DOHH2 (cell line): ENCODE results near the gene TRPC4.

Source experiments
- H3F3A ChIP-seq: fragments of 200-600 bp; sonication (generic), shearing (Covaris generic); 2 replicates; pipeline ENCODE4 v1.6.0; 2016; ENCODE audit warnings: antibody characterized with exemption, mild to moderate bottlenecking; ENCODE audit not compliant: control insufficient read depth, insufficient read depth
- H3K27ac ChIP-seq: fragments of 200-600 bp; sonication (generic); 2 replicates; pipeline ENCODE4 v1.5.1; 2014; ENCODE audit warnings: low read depth, mild to moderate bottlenecking, low read length, moderate library complexity
- H3K27me3 ChIP-seq: fragments of 200-600 bp; sonication (generic); 2 replicates; pipeline ENCODE4 v1.6.1; 2014; ENCODE audit warnings: mild to moderate bottlenecking, low read length, mixed read lengths; ENCODE audit not compliant: control insufficient read depth
- H3K36me3 ChIP-seq: fragments of 200-600 bp; sonication (generic); 2 replicates; pipeline ENCODE4 v1.6.1; 2014; ENCODE audit warnings: mild to moderate bottlenecking, low read length, moderate library complexity, mixed read lengths; ENCODE audit not compliant: control insufficient read depth
- H3K4me1 ChIP-seq: fragments of 200-600 bp; sonication (generic); 2 replicates; pipeline ENCODE4 v1.6.1; 2014; ENCODE audit warnings: mild to moderate bottlenecking, low read length, mixed read lengths; ENCODE audit not compliant: control insufficient read depth
- H3K4me2 ChIP-seq: fragments of 200-600 bp; sonication (generic); 2 replicates; pipeline ENCODE4 v1.6.0; 2014; ENCODE audit warnings: mild to moderate bottlenecking, low read length, moderate library complexity
- H3K4me3 ChIP-seq: fragments of 200-600 bp; sonication (generic); 2 replicates; pipeline ENCODE4 v1.5.1; 2014; ENCODE audit warnings: mild to moderate bottlenecking, low read length, mixed read lengths
- H3K79me2 ChIP-seq: fragments of 200-600 bp; sonication (generic); 2 replicates; pipeline ENCODE4 v1.6.1; 2014; ENCODE audit warnings: mild to moderate bottlenecking, low read length, mixed read lengths; ENCODE audit not compliant: control insufficient read depth
- H3K9me2 ChIP-seq: fragments of 200-600 bp; sonication (generic); replicated peaks from 2 replicates; pipeline ENCODE4 v1.6.1; 2014; ENCODE audit warnings: mild to moderate bottlenecking, low read length, mixed read lengths; ENCODE audit not compliant: control insufficient read depth
- H3K9me3 ChIP-seq: fragments of 200-600 bp; sonication (generic); 2 replicates; pipeline ENCODE4 v1.6.1; 2014; ENCODE audit warnings: antibody characterized with exemption, low read length, mixed read lengths; ENCODE audit not compliant: control insufficient read depth, insufficient read depth
- H4K20me1 ChIP-seq: fragments of 200-600 bp; sonication (generic); 2 replicates; pipeline ENCODE4 v1.6.0; 2014; ENCODE audit warnings: low read depth, mild to moderate bottlenecking, antibody characterized with exemption, low read length, moderate library complexity; ENCODE audit not compliant: control insufficient read depth, insufficient read depth
- EZH2phosphoT487 ChIP-seq: fragments of 200-600 bp; sonication (generic); IDR thresholded peaks from 2 replicates; pipeline ENCODE4 v1.6.1; 2017; ENCODE audit warnings: borderline replicate concordance, mild to moderate bottlenecking, antibody characterized with exemption, low read length, moderate library complexity, mixed read lengths
- TF ChIP-seq, protein P1 (sequence below): fragments of 200-600 bp; sonication (generic); IDR thresholded peaks from one replicate; pipeline ENCODE4 v1.5.1; 2014; ENCODE audit warnings: antibody characterized with exemption, mild to moderate bottlenecking, low read depth, low read length; ENCODE audit not compliant: poor library complexity, severe bottlenecking

Gene TRPC4

DNA sequence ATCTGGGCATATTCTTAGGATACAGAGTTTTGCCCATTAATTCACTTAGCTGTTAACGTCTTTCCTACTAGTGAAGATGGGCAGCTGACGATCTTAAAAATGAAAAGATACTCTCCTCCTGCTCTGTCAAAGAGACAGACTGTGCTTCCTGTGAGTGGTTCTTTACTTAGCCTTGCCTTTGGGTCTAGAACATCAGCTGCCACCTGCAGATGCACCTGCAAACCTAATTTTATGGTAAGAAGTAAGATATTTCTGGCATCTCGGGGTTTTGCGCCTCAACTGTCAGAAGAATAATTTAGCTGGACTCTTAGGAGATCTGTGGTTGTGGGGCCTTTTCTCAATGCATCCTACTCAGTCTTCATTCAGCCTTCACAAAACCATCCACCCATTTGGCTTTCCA, 36.2 kb downstream of the TRPC4 start:
- H3K27ac ChIP-seq = no peak overlapping the region
- no peaks in the 10 kb centered on the region for H3F3A ChIP-seq
- TF ChIP-seq EZH2phosphoT487 = no peak
- TF ChIP-seq, protein P1, sequence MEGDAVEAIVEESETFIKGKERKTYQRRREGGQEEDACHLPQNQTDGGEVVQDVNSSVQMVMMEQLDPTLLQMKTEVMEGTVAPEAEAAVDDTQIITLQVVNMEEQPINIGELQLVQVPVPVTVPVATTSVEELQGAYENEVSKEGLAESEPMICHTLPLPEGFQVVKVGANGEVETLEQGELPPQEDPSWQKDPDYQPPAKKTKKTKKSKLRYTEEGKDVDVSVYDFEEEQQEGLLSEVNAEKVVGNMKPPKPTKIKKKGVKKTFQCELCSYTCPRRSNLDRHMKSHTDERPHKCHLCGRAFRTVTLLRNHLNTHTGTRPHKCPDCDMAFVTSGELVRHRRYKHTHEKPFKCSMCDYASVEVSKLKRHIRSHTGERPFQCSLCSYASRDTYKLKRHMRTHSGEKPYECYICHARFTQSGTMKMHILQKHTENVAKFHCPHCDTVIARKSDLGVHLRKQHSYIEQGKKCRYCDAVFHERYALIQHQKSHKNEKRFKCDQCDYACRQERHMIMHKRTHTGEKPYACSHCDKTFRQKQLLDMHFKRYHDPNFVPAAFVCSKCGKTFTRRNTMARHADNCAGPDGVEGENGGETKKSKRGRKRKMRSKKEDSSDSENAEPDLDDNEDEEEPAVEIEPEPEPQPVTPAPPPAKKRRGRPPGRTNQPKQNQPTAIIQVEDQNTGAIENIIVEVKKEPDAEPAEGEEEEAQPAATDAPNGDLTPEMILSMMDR = no peak
- H3K4me2 ChIP-seq = no peak overlapping the region
- H3K79me2 ChIP-seq = no peaks in the 10 kb centered on the region
- H3K4me3 ChIP-seq = no peak overlapping the region
- no peaks in the 10 kb centered on the region for H3K36me3 ChIP-seq
- no peaks in the 10 kb centered on the region for H3K27me3 ChIP-seq
- no peaks in the 10 kb centered on the region for H4K20me1 ChIP-seq
- no peaks in the 10 kb centered on the region for H3K4me1 ChIP-seq
- no peaks in the 10 kb centered on the region for H3K9me3 ChIP-seq
- no peaks in the 10 kb centered on the region for H3K9me2 ChIP-seq

DNA sequence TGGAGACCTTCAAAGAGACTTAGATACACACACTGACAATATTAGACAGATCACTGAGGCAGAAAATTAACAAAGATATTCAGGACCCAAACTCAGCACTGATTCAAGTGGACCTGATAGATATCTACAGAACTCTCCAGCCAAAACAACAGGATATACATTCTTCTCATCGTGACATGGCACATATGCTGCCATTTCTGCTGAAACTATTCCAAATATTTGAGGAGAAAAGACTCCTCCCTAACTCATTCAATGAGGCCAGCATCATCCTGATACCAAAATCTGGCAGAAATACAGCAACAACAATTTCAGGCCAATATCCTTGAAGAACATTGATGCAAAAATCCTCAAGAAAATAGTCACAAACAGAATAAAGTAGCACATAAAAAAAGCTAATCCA, 53.3 kb downstream of the TRPC4 start:
- Histone ChIP-seq H4K20me1 (no peaks in the 10 kb centered on the region), H3K79me2 (no peaks in the 10 kb centered on the region), H3K4me3 (no peak overlapping the region), H3K4me1 (no peaks in the 10 kb centered on the region), H3K9me2 (no peaks in the 10 kb centered on the region), H3K36me3 (no peaks in the 10 kb centered on the region), H3F3A (no peaks in the 10 kb centered on the region), H3K27me3 (no peaks in the 10 kb centered on the region), H3K4me2 (no peak overlapping the region), H3K9me3 (no peaks in the 10 kb centered on the region), H3K27ac (no peak overlapping the region)
- TF ChIP-seq, protein P1 = no peak
- no peak for TF ChIP-seq EZH2phosphoT487

DNA sequence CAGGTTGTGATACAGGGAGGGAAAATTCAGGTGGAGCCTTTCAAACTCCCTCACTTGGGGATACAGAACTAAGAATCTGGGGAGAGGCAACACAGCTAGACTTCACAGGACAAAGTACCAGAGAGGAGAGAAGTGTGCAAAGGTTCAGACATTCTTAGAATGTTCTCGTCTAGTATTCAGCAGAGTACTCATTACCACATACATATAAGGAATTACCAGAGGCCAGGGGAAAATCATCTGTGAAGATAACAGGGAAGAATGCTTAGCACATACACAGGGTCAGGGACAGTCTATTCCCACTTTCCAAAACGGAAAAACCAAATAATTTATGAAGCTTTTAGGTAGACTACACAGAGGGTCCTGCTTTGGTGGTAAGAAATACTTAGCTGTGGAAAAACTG, 58.1 kb downstream of the TRPC4 start:
- no peaks in the 10 kb centered on the region for H3K79me2 ChIP-seq
- H3K4me3 ChIP-seq = no peak overlapping the region
- no peaks in the 10 kb centered on the region for H3K4me1 ChIP-seq
- TF ChIP-seq EZH2phosphoT487 = no peak
- TF ChIP-seq, protein P1 = no peak
- no peaks in the 10 kb centered on the region for H3K9me2 ChIP-seq
- H3K27me3 ChIP-seq = no peaks in the 10 kb centered on the region
- H3K27ac ChIP-seq = no peak overlapping the region
- no peaks in the 10 kb centered on the region for H3F3A ChIP-seq
- no peaks in the 10 kb centered on the region for H4K20me1 ChIP-seq
- H3K9me3 ChIP-seq = no peaks in the 10 kb centered on the region
- H3K36me3 ChIP-seq = no peaks in the 10 kb centered on the region
- no peak overlapping the region for H3K4me2 ChIP-seq

DNA sequence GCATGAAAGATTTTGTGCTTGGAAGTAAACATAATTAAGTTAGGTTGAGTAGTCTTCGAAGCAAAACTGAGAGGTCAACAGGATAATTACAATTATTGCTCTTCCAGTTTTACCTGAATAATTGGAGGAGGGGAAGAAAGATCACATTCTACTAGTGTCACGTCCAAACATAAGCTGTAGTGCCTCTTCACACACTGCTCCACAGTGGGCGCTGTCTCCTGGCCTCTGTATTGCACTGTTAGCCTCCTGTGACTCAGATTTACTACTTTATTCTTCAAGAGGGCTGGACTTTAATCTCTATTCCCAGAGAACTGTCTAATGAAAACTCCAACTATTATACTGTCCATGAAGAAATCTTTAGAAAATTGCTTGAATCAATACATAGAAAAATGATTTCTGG, 62.9 kb downstream of the TRPC4 start:
- no peaks in the 10 kb centered on the region for H4K20me1 ChIP-seq
- H3K79me2 ChIP-seq = no peaks in the 10 kb centered on the region
- no peaks in the 10 kb centered on the region for H3K9me3 ChIP-seq
- no peaks in the 10 kb centered on the region for H3K36me3 ChIP-seq
- no peak overlapping the region for H3K4me2 ChIP-seq
- no peaks in the 10 kb centered on the region for H3F3A ChIP-seq
- H3K9me2 ChIP-seq = no peaks in the 10 kb centered on the region
- no peaks in the 10 kb centered on the region for H3K4me1 ChIP-seq
- no peak overlapping the region for H3K27ac ChIP-seq
- H3K27me3 ChIP-seq = no peaks in the 10 kb centered on the region
- H3K4me3 ChIP-seq = no peak overlapping the region
- no peak for TF ChIP-seq EZH2phosphoT487
- TF ChIP-seq, protein P1 = no peak
